Medulla oblongata (tissue), 1 donor: ENCODE measurements around the gene APH1B.
"Not testable (repeated sequence)": the region's sequence is repeated elsewhere in the genome, so short reads cannot be mapped to it uniquely, and the experiment has no call there.

Experiments used
- DNase-seq: peaks from one replicate; pipeline ENCODE4 v3.0.0-alpha.2; 2015; ENCODE audit errors: extremely low spot score

APH1B gene

DNA sequence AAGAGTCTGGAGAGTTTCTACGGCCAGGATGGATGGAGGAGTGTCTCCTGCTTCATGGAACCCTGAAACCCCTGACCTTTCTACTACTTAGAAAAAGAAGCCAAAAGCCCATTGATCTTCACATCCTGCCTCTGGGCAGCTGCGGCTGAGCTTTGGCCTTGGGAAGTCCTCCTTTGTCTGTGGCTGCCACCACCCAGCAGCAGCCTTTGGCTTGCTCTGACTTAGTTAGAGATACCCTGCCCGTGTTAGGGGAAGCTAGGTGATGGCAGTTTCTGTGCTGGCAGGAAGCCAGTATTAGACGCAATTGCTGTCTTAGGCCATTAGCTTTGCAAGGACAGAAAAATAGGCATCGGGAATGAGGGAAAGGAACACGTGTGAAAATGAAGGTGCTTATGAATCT lies 18.8 kb downstream of the APH1B start:
- DNase-seq = no peak

GRCh38 chr15:63299943-63300575 lies 22.7 kb downstream of the APH1B start:
- DNase-seq = no peak

- DNase-seq = no peak
Observed at GRCh38 chr15:63301088-63301487, 23.7 kb downstream of the APH1B start.

DNA sequence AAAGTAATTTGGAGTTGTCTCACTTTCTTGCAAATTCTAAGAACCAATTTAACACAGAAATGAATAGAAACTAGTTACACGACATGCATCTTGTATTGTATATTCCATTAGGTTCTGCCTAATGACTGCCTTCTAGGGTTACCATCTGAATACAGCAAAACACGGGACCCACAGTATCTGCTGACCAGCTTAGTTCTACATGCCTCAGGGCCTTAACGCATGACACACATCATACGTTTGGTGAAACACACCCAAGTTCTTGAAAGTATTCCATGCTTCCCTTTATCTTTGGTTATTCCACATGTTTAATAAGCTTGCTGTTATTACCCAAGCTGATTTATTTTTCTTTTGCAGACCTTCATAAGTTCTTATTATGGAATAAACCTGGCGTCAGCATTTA lies 27.9 kb downstream of the APH1B start:
- no peak for DNase-seq

GRCh38 chr15:63306492-63307073 lies 29.2 kb downstream of the APH1B start:
- no peak for DNase-seq

DNA sequence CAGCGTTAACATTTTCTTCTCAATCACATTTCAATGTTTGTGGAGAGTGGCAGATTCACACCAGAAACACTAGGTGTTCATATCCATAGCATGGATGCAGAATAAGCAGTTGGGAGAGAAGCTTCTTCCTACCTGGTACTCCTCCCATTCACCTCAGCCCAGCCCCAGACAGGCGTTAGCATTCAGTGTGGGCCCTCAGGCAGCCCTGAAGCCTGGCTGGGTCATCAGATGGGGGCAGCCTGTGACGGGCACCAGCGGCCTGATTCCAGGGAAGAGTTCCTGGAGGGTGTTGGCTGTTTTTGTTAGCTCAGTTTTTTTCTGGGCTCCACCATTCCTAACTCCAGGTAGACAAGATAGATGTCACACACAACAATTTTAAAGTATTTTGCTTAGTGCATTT lies 31.1 kb downstream of the APH1B start:
- no peak for DNase-seq

DNA sequence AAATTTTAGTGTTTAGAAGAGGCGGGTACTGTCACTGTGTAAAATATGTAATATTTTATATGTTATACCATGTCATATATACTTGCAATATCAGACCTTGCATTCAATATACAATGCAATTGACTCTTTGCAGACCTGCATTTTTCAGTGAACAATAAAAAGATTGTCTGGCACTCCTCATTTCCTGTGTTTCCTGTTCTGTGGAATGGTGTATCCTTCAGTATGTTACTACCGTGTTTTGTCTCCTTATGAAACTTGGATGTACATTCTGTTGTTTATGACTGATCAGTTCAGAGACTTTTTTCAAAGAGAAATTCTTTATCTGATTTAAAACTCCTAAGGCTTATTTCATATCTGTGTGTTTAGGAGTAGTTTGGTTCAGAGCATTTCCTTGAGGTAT lies 31.5 kb downstream of the APH1B start:
- DNase-seq = no peak

- no peak for DNase-seq
Observed at GRCh38 chr15:63310646-63311045, 33.2 kb downstream of the APH1B start.

DNA sequence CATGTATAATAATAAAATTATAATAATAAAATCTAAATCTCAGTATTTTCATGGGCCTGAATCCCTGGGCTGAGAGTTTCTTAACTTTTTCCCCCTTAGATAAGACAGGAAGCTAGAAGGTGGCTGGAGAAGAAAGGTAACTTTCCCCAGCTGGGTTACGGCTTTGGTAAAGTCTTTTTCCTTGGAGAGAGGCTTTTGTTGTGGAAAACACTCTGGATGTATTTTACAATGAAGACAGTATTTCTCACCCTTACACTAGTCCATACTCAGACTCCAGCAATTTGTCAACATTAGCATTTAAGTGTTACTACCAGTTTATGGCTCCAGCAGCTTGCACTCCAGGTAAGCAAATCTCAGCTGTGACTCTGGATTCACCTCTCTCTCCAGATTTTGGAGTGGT lies 34.9 kb downstream of the APH1B start:
- no peak for DNase-seq

- DNase-seq = no peak
Observed at GRCh38 chr15:63313825-63314224, 36.4 kb downstream of the APH1B start.

- no peak for DNase-seq
Observed at GRCh38 chr15:63314409-63314808, 37.0 kb downstream of the APH1B start.

DNA sequence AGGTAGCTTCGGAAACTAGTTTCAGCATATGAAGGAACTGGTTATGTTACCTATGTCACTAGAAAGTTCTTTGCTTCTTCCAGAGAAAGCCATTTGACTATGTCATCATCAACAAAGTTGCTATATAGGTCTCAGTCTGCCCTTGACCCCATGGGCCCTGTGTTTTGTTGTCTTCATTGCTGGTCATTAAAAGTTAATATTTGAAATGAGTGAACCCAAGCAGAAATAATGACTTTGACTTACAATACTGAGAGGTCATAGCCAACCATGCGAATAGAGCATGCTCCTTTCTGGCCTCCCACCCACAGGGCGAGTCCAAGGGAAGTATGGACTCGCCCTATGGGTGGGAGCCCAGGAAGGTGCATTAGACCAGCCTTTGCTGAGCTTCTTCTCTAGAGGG lies 40.9 kb downstream of the APH1B start:
- DNase-seq = no peak

- no peak for DNase-seq
Observed at GRCh38 chr15:63319065-63319464, 41.7 kb downstream of the APH1B start.

- not testable (repeated sequence) for DNase-seq
Observed at GRCh38 chr15:63320446-63320845, 43.0 kb downstream of the APH1B start.

DNA sequence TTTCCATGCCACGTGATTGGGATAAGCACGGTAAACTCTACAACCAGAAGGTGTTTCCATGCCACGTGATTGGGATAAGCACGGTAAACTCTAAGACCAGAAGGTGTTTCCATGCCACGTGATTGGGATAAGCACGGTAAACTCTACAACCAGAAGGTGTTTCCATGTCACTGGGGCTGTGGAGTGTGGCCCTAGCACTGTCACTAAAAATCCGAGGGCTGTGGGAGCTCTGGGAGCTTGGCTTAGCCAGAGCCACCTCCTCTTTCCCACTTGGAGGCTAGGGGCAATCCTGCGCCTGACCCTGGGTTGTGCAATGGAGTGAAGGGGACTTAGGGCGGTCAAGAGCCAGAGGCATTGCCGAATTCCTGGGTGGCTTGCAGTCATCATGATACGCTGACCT lies 43.6 kb downstream of the APH1B start:
- not testable (repeated sequence) for DNase-seq

DNA sequence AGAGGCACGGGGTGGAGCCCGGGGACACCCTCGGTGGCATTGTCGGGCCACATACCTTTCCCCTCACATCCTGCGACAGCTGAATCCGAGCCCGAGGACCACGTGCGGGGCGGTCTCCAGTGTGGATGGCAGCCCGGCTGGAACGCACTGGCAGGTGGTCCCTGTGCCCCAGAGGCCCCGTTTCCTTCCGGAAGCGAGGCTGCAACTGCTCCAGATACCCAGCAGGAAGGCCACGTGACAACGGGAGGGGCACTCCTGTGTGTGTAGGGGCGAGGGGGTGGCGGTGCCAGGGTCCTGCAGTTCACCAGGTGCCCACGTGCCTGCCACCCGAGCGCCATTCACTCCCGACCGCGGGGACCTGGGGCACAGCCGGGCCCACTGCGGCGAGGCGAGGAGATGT lies 44.1 kb downstream of the APH1B start:
- no peak for DNase-seq

- DNase-seq = no peak
Observed at GRCh38 chr15:63322541-63322940, 45.1 kb downstream of the APH1B start.

DNA sequence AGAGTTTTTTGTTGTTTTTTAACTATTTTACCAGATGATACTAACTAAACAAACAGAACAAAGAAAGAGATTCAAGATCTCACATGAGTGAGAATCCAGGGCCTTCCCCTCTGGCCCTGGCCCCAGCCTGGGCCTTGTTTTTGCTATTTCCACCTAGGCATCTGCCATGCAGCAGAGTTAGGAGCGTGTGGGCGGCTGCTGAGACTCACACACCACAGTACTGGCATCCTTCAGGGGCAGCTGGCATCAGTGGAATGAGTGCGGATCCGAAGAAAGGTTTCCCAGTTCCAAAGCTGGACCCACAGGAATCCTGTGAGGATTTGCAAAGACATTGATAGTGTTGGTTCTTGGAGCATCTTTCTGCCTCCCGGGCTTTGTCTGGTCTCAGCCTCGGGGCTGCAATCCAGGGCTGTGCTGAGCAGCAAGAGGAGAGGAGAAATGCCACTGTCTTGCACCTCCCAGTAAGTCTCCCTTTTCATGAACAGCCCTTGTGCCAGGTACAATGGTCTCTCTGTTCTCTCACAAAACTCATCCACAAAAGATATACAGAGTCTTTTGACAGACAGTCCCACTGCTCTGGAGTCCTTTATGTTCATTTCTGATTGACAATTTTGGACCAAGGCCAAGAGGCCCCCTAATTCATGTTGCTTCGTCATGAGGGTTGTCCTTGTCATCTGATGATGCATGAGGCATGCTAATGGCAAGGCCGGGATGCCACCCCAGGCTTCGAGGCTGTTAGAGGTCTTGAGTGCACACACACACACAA lies 46.6 kb downstream of the APH1B start:
- peak; percentile 19 for DNase-seq

- DNase-seq = no peak
Observed at GRCh38 chr15:63324770-63325169, 47.4 kb downstream of the APH1B start.

DNA sequence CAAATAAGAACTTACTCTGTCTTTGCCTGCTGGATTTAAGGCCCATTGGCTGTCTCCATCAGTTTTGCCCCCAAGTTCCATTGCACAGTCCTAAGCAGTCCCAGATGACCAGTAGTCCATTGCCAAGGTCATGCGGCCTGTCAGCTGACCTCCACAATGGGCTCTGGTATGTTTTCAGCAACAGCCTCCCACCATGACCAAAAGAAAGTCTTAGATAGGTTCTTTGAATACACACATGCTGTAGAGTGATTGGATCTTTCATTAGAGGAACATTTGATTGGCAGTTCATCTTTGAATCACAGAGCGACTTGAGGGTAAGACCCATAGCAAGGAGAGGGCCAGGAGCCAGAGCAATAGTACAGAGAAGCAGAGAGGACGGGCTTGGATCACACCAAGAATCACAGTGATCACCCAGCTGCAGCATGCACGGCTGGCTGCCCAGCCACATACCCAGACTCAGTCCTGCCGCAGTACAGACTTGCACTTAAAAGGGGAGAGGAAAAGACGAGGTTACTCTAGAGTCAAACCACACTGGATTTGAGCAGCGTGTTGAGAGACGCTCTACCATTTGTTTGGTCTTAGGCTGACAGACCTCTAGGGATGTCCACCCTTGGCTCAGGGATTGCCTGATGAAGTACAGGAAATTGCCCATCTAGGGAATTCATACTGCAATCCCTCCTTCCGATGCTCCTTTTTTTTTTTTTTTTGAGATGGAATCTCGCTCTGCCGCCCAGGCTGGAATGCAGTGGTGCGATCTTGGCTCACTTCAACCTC lies 50.4 kb downstream of the APH1B start:
- DNase-seq = no peak

DNA sequence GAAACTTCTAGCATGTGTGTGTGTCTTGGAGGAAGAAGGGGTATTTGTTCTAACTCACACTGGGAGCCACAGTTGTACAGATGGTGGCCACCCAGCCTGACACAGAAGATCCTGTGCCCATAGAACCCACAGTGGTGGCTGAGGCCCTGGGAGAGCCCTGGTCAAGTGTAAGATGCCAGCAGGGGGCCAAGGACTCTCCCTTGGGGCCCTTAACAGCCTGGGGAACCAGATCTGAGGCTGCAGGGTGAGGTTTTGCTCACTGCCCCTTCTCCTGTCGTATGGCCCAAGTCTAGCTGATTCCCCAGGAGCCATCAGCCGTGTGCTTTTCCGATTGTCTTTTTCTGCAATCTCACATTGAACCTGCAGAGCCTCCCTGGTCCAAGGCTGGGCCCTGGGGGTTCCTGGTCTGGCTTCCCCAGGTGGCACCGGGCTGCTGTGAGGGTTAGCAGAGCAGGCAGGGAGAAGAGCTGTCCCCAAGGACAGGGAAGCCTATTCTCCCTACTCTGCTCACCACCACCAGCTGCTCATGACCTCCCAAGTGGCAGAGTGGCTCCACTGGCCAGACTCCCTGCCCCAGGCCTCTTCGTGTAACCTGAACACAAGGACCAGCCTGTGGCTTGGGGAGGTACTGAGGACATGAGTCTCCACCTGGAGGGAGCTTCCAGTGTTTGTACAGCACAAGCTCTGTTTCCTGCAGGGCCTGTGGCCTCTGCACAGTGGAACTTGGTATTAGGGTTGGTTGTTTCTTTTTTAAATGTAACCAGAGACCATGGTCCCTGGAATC lies 52.4 kb downstream of the APH1B start:
- DNase-seq = no peak

DNA sequence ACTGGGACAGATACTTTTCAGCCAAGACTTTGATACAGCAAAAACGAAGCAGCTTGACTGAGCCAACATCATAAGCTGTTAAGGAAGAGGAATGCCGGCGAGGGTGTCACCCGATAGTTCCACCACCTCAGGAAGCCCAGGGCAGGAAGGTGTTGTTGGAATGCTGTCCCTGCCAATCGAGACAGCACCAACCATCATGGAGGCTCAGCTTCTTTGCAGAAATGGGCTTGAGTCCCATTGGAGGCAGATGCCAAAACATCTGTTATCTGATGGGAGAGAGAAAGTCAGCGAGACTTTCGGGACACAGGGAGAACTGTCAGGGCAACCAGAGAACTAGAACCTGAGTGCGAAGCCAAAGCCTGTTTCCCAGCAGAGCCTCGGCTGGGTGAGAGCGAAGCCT lies 53.5 kb downstream of the APH1B start:
- no peak for DNase-seq
